Stimulated activated CD8-positive, alpha-beta memory T cell treated with anti-CD3 and anti-CD28 coated beads, Interleukin-4, amount 100 ng/mL, for 24 hours (primary cell): Measurements from ENCODE around the gene RNASE13.
"Not testable (repeated sequence)": the region's sequence is repeated elsewhere in the genome, so short reads cannot be mapped to it uniquely, and the experiment has no call there.

ENCODE experiments used
- DNase-seq: peaks from one replicate; pipeline ENCODE4 v3.0.0-alpha.2; 2020; ENCODE audit warnings: low read depth

RNASE13 gene

DNA sequence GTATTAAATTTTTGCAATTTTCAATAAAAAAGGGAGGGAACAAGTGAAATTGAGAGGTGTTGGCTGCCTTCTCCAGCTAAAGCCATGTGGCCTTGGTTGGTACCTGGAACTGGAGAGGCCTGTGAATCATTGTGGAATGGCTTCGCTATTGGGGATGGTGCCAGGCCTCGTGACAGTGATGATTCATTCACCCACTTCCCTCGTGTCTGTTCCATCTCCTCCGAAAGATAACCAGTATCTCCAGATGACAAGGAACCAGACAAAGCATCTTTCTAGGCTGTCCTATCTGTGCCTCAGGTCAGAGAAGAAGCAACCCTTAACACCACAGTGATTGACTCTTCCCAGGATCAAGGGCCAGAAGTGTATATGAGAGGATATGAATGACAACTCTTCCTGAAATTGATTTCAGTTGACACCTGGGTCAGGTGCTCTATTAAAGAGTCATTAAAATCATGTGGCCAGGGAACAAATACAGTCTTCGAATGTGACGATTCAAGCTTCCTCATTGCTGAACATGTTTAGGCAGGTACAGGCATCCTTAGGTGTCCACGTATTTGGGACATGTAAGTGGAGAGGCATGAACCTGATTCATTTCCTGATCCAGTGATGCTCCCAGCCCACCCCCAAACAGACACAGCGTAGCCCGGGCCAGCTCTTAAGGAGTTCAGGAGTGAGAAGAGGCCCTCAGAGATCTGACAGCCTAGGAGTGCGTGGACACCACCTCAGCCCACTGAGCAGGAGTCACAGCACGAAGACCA lies 7.2 kb upstream of the RNASE13 start, which contains the start of gene RNASE7:
RNASE7 (plus strand) TSS at position 687 of the 758 bp plus-strand sequence. CDS start 631 bp downstream, outside the sequence.
- DNase-seq = no peak

GRCh38 chr14:21040941-21041340 lies 6.3 kb upstream of the RNASE13 start:
- DNase-seq = not testable (repeated sequence)

- no peak for DNase-seq
Observed at GRCh38 chr14:21040370-21040925, 5.8 kb upstream of the RNASE13 start.

DNA sequence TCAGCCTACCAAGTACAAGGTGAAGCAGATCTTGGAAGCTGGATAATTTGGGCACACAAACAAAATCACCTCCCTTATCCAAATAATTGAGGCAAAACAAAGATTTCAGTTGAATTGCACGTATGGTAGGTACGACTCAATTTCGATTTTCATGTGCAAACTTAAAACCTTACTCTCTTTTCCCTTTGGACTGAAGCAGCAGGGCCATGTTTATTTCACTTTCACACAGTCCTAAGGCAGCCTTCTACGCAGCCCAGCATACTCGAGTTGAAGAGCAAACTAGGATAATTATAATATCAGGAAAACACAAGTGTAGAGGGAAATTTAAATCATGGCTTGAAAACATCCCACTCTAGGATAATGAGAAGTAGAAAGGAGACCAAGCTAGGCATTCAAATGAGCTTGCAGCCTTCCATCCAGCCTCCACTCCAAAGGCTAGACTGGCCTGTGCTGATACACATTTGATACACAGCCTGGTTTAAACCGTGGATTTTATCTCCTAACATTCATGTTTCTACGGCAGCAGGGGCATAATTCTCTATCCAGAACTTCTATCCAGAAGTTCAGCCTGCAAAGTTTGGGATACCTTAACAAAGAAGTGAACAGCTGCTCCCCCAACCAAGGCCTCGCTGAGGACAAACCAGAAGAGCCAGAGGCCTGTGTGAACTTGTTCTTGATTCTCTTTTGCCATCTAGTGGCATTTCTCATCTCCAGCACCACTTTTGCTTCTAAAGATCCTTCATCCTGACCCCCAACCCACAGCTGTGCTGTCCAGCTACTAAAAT lies 5.2 kb upstream of the RNASE13 start:
- no peak for DNase-seq

- no peak for DNase-seq
Observed at GRCh38 chr14:21038441-21039422, 4.1 kb upstream of the RNASE13 start.

- DNase-seq = no peak
Observed at GRCh38 chr14:21037156-21037555, 2.5 kb upstream of the RNASE13 start.

DNA sequence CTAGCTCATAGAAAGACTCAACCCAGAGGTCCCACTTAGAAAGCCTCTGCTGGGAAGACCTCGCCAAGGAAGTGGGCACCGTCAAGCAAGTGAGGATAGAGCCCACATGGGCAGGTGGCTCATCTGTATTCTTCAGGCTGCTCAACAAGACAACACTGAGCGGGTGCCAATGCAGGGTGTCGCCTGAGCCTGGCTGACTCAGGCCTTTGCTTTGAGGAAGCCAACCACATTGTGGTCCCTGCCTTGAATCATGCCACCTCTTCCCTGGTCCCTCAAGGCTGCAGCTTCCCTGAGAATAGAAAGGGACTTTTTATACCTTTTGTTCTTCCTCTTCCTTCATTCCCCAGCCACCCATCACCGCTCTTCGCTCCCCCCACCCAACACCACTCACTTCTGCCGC lies 2.1 kb upstream of the RNASE13 start:
- no peak for DNase-seq

DNA sequence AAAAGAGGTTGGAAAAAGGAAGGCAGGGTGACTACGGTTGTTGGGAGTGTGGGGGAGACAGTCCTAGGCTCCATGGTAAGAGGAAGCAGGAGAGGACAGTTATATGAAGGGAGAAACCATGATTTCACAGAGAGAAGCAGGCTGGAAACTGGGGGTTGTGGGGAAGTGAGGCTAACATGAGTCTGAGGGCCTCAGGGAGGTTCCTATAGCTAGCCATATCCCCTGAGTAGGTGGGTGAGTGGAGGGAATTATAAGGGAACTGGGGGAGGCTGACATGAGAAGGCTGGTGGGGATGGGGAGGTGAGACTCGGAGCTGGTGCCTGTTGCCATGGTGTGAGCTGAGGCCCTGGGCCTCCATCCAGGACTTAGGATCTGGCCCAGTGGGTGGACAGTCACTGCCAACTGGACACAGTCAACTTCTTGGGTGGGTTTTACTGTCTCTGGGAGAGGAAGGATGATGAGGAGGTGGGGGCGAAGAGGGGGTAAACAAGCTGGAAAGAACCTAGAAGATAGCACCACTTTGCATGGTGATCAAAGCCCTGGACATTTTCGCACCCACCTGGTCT lies 1.4 kb downstream of the RNASE13 start:
- no peak for DNase-seq

GRCh38 chr14:21032326-21033132 lies 2.1 kb downstream of the RNASE13 start:
- DNase-seq = no peak

GRCh38 chr14:21030531-21030930 lies 4.1 kb downstream of the RNASE13 start:
- no peak for DNase-seq

DNA sequence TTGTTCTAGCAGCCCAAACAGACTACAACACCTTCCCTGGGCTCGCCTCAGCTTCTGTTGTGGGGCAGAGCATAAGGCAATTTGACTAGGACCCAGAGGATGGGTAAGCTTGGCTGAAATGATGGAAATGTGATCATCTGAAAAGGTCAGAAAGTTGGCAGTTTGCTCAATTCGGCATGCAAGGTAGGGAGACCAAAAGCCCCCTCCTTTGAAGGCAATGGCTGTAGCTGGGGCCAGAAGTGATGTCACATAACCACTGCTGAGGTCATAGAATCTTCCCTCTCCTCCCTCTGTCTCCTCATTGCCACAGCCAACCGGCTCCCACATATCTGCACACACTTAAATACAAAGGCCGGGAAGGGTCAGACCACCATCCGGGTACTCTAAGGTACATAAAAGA lies 4.7 kb downstream of the RNASE13 start, which contains the start of gene TPPP2:
TPPP2 (plus strand) TSS at position 301 of the 400 bp plus-strand sequence. CDS start 365 bp downstream, outside the sequence.
- no peak for DNase-seq

GRCh38 chr14:21026988-21027315 lies 7.7 kb downstream of the RNASE13 start:
- DNase-seq = no peak

- no peak for DNase-seq
Observed at GRCh38 chr14:21026274-21026987, 8.2 kb downstream of the RNASE13 start.

DNA sequence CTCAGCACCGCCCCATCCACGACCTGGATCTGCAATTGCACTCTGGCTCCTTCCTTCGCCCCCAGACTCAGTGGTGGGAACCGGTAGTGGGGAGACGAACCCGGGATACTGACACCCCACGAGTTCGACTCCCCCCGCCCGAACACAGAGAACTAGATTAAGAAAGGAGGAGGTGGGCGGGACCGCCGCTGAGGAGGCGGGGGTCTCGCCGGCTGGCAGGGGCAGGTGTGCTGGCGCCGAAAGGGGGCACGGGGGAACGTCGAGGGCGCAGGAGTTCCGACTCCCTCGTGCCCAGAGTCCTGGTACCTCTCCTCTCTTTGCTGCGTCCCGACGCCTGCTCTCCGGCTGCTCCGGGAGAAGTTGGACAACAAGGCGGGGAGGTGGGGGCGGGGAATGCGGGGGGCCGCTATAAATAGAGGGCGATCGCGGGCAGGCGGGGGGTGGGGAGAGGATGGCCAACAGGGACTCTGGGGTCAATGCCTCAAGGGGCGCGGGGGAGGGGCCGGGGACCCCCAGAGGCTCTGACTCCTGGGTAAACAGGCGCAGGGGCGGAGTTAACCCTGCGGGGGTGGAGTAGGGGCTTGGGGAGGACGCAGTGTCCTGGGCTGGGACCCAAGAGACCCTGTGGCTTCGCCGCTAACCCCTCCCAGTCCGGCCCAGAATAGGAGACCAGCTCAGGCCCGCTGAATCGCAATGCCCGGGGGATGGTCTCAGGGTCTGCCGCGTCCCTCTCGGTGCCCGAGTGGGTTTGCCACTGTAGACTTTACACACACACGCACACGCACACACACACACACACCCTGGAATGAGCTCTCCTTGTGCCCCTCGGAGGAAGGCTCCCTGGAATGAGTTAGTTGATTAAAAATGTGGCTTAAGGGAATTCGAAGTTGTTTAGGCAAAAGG lies 9.0 kb downstream of the RNASE13 start:
- no peak for DNase-seq

DNA sequence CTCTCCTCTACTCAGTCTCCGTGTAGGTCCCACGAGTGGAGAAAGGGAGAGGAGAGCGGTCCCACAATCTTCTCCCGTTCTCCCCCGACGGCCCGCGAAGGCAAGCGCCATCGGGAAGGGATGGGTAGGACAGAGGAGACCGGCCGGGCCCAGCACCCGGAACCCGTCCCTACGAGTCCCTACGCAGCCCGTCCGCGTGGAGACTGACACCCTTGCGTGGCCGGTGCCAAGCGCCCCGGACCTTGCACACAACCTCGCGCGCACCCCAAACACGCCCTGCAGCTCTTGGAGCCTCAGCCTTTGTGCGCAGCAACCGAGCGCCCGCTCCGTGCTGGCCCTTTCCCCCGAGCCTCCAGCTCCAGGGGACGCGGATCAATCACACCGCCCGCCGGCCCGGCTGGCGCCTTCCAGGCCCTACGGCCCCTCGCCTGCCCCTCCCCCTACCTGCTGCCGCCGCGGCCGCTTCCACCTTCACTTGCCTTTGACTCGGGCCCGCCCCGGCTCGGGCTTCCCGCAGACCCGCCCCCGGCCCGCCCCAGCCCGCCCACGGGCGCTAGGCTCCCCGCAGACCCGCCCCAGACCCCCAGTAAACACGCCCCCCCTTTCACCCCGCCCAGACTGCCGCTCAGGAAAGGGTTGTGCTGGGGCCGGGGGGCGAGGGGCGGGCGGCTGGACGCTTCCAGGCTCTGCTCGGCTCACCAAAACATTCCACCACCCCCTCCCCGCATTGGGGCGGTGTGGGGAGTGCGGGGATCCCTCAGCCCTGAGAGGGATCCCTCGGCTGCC lies 9.8 kb downstream of the RNASE13 start, which contains the start of gene NDRG2:
NDRG2 (minus strand) TSS at position 477 of the 786 bp plus-strand sequence. CDS start 1,746 bp downstream, outside the sequence.
- peak; percentile 58 for DNase-seq

DNA sequence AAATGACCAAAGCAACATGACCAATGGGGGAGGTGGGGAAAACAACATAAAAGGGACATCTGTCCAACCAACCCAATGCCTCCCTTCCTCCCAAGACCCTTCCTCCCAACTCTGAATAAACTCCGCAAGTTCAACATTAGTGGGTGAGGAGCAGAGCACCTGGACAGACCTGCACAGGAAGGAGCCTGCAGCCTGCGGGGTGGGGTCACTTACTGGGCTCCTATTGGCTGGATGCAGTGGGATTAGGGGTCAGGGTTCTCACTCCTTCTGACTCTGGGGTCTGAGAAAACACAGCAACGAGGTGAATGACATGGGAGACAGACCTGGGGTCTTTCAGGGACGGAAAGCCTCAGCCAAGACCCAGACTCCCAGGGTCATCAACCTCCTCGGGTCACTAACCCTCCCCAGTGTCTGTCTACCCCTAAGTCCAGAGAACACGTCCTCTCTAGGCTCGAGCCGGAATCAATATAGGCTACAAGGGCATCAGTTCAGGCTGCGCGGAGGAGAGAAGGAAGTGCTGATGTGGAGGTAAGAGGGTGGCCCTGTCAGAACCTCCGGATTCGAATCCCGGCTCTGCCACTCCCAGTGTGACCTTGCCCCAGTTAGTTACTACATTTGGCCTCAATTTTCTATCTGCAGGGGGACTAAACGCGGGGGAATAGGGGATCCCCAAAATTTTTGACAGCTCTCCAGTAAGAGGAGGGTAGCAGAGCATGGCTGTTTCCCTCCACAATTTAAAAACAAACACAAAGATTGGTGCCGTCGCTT lies 10.6 kb downstream of the RNASE13 start:
- no peak for DNase-seq

- no peak for DNase-seq
Observed at GRCh38 chr14:21023174-21023573, 11.4 kb downstream of the RNASE13 start.
